Smooth muscle cell (in vitro differentiated cells): ENCODE data around the gene CLK1. TPM values are rescaled to one million over a fixed set of nuclear protein-coding genes. Genes with fewer than 3 reads are reported as not detected.

Experiments used
- DNase-seq: peaks from one replicate; lab custom pipeline; 2025; ENCODE audit not compliant: unreplicated experiment; lab: John Stamatoyannopoulos, UW
- H2AFZ ChIP-seq: fragments of 200-600 bp; sonication (generic); 2 replicates; pipeline ENCODE4 v1.6.0; 2016; ENCODE audit warnings: antibody characterized with exemption, low read depth, mild to moderate bottlenecking
- H3F3A ChIP-seq: fragments of 200-600 bp; sonication (generic); 2 replicates; pipeline ENCODE4 v1.6.0; 2017; ENCODE audit warnings: antibody characterized with exemption, low read depth
- H3K27ac ChIP-seq: fragments of 200-600 bp; sonication (generic); 2 replicates; pipeline ENCODE4 v1.5.1; 2016; ENCODE audit warnings: low read depth, mild to moderate bottlenecking
- H3K27me3 ChIP-seq: fragments of 200-600 bp; sonication (generic); 2 replicates; pipeline ENCODE4 v1.6.1; 2016; ENCODE audit warnings: low read depth, mild to moderate bottlenecking
- H3K36me3 ChIP-seq: fragments of 200-600 bp; sonication (generic); 2 replicates; pipeline ENCODE4 v1.5.1; 2016; ENCODE audit warnings: low read depth
- H3K4me1 ChIP-seq: fragments of 200-600 bp; sonication (generic); 2 replicates; pipeline ENCODE4 v1.5.1; 2016; ENCODE audit warnings: low read depth
- H3K4me2 ChIP-seq: fragments of 200-600 bp; sonication (generic); 2 replicates; pipeline ENCODE4 v1.6.0; 2016; ENCODE audit warnings: mild to moderate bottlenecking
- H3K4me3 ChIP-seq: fragments of 200-600 bp; sonication (generic); 2 replicates; pipeline ENCODE4 v1.5.1; 2016; ENCODE audit warnings: mild to moderate bottlenecking
- H3K79me2 ChIP-seq: fragments of 200-600 bp; sonication (generic); 2 replicates; pipeline ENCODE4 v1.6.0; 2016; ENCODE audit warnings: low read depth, mild to moderate bottlenecking
- H3K9ac ChIP-seq: fragments of 200-600 bp; sonication (generic); 2 replicates; pipeline ENCODE4 v1.6.0; 2016; ENCODE audit warnings: low read depth
- H3K9me3 ChIP-seq: fragments of 200-600 bp; sonication (generic); replicated peaks from 2 replicates; pipeline ENCODE4 v1.5.1; 2016; ENCODE audit warnings: low read depth
- H4K20me1 ChIP-seq: fragments of 200-600 bp; sonication (generic); 2 replicates; pipeline ENCODE4 v1.6.0; 2016; ENCODE audit warnings: low read depth
- WGBS: methylation state at CpG from one replicate; pipeline ENCODE4 v1.1.7; 2016; ENCODE audit warnings: low lambda C conversion rate; 5-methylcytosine and 5-hydroxymethylcytosine counted together
- polyA plus RNA-seq: library from polyadenylated mRNA; unstranded; fragments of >200 nt; fragmentation: Nextera tagmentation; extraction: Ambion mirVana; gene quantifications from 2 replicates; pipeline ENCODE4 v1.2.1, GENCODE V29; 2016
- total RNA-seq: library from RNA; depleted of rRNA; stranded (reverse); fragments of >200 nt; gene quantifications from 2 replicates; pipeline ENCODE4 v1.2.3, GENCODE V29; 2014
- TF ChIP-seq, protein P1 (sequence below): fragments of 200-600 bp; sonication (generic); IDR thresholded peaks from 2 replicates; pipeline ENCODE4 v1.5.1; 2017; ENCODE audit warnings: borderline replicate concordance, mild to moderate bottlenecking, antibody characterized with exemption; ENCODE audit not compliant: insufficient read depth, poor library complexity, severe bottlenecking

The CLK1 gene
- total and polyA plus RNA-seq, 2 experiments from 2014 or later, result 25.7 to 87.8 TPM

GRCh38 chr2:200856806-200857205 is 7.7 kb downstream of the CLK1 start:
- DNase-seq, result no peak
- H3K9ac ChIP-seq, result no peak overlapping the region
- H3K36me3 ChIP-seq, result peaks cover 66% of the 10 kb centered on the region
- H3F3A ChIP-seq, result peaks cover 63% of the 10 kb centered on the region
- no peak overlapping the region for H3K4me3 ChIP-seq
- WGBS, result 96% methylated on average over 8 of the region's 8 CpGs
- H3K9me3 ChIP-seq, result no peaks in the 10 kb centered on the region
- H3K27me3 ChIP-seq, result no peaks in the 10 kb centered on the region
- H3K4me1 ChIP-seq, result peaks cover 21% of the 10 kb centered on the region
- H2AFZ ChIP-seq, result no peak overlapping the region
- peaks cover 61% of the 10 kb centered on the region for H3K79me2 ChIP-seq
- no peak overlapping the region for H3K4me2 ChIP-seq
- TF ChIP-seq, protein P1, sequence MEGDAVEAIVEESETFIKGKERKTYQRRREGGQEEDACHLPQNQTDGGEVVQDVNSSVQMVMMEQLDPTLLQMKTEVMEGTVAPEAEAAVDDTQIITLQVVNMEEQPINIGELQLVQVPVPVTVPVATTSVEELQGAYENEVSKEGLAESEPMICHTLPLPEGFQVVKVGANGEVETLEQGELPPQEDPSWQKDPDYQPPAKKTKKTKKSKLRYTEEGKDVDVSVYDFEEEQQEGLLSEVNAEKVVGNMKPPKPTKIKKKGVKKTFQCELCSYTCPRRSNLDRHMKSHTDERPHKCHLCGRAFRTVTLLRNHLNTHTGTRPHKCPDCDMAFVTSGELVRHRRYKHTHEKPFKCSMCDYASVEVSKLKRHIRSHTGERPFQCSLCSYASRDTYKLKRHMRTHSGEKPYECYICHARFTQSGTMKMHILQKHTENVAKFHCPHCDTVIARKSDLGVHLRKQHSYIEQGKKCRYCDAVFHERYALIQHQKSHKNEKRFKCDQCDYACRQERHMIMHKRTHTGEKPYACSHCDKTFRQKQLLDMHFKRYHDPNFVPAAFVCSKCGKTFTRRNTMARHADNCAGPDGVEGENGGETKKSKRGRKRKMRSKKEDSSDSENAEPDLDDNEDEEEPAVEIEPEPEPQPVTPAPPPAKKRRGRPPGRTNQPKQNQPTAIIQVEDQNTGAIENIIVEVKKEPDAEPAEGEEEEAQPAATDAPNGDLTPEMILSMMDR, result no peak
- no peak overlapping the region for H3K27ac ChIP-seq
- H4K20me1 ChIP-seq, result peaks cover 100% of the 10 kb centered on the region

DNA sequence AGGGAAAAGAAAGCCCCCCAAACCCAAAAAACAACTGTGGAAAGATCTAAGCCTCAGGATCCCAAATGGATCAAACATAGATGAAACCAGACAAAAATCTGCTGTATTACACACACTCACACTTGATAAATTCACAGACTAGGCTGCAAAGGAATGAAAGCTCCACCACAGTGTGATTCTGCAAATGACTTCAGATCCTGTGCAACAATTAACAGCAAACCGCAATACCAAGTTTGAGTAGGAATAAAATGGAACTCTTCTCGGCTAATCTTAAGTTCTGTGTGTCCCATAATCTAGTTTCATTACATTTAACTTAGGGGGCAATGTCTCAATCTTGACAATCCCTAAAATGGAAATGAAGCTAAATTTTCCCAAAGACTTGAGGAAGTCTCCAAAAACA is 11.9 kb downstream of the CLK1 start:
- no peaks in the 10 kb centered on the region for H3K27me3 ChIP-seq
- no peaks in the 10 kb centered on the region for H3K9me3 ChIP-seq
- H3K4me3 ChIP-seq, result no peak overlapping the region
- no peak overlapping the region for H3K9ac ChIP-seq
- H3K4me2 ChIP-seq, result no peak overlapping the region
- WGBS, result 97% methylated on average over 2 of the region's 2 CpGs
- H3K36me3 ChIP-seq, result peaks cover 43% of the 10 kb centered on the region
- H3F3A ChIP-seq, result peaks cover 59% of the 10 kb centered on the region
- peaks cover 70% of the 10 kb centered on the region for H4K20me1 ChIP-seq
- H3K27ac ChIP-seq, result no peak overlapping the region
- DNase-seq, result no peak
- H2AFZ ChIP-seq, result no peak overlapping the region
- TF ChIP-seq, protein P1, result no peak
- no peaks in the 10 kb centered on the region for H3K4me1 ChIP-seq
- H3K79me2 ChIP-seq, result peaks cover 19% of the 10 kb centered on the region

DNA sequence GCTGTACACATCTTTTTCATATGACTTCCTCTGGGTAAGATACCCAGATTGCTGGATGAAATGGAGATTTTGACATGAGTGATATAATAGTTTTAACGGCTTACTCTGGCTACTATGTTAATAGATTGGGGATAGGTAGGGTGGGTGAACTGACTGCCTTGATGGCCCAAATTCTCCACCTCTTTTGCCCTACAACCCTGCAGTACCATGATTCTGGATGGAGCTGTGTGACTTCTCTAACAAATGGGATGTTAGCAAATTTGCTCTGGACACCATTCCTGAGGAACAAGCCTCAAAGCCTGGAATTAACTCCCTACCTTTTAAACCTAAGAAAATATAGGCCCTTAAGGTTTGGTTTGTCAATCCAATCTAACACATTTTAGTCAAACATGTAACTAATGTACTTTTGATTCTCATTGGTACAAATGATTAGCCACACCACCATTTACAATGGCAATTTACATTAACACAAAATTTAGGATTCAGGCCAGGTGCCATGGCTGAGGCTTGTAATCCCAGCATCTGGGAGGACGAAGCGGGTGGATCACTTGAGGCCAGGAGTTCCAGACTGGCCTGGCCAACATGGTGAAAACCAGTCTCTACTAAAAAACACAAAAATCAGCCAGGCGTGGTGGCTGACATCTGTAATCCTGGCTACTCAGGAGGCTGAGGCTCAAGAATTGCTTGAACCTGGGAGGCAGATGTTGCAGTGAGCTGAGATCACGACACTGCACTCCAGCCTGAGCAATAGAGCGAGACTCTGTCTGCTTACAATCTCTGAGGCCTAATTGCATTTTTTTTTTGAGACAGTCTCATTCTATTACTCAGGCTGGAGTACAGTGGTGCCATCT is 12.8 kb downstream of the CLK1 start:
- H3K9ac ChIP-seq, result no peak overlapping the region
- H3K27ac ChIP-seq, result no peak overlapping the region
- DNase-seq, result no peak
- H3K4me3 ChIP-seq, result no peak overlapping the region
- H4K20me1 ChIP-seq, result peaks cover 61% of the 10 kb centered on the region
- peaks cover 9% of the 10 kb centered on the region for H3K79me2 ChIP-seq
- H3K4me1 ChIP-seq, result no peaks in the 10 kb centered on the region
- H3K36me3 ChIP-seq, result peaks cover 33% of the 10 kb centered on the region
- peaks cover 49% of the 10 kb centered on the region for H3F3A ChIP-seq
- TF ChIP-seq, protein P1, result no peak
- no peaks in the 10 kb centered on the region for H3K27me3 ChIP-seq
- 99% methylated on average over 6 of the region's 6 CpGs for WGBS
- no peak overlapping the region for H3K4me2 ChIP-seq
- no peaks in the 10 kb centered on the region for H3K9me3 ChIP-seq
- H2AFZ ChIP-seq, result no peak overlapping the region
